K562 (cell line): ENCODE data around the gene MAN1B1. TPM values are rescaled to one million over a fixed set of nuclear protein-coding genes. Genes with fewer than 3 reads are reported as not detected.
A peak's percentile ranks its signal among the peaks of the same experiment; 100 is the strongest.

Experiments
- ATAC-seq: fragments of 200-7000 bp; cut with Tn5 transposase; 3 replicates; pipeline ENCODE4 v1.9.1; 2020; ENCODE audit warnings: moderate library complexity
- BruUV-seq: library from RNA; stranded (reverse); fragments of 400-500 nt; replicated peaks from 2 replicates; lab custom pipeline; 2021; lab: Mats Ljungman, UMichigan
- CTCF ChIA-PET: fragments of 300-600 bp; formaldehyde crosslinking; extraction: SDS; loops from one replicate; lab custom pipeline; 2021; ENCODE audit warnings: low intra/inter-chr PET ratio; lab: Yijun Ruan, JAX
- POLR2A ChIA-PET: fragments of 300-600, 350-650 bp; sonication (Branson Sonifier 250); formaldehyde crosslinking; extraction: SDS; loops from one replicate; lab custom pipeline; 2021; ENCODE audit warnings: antibody characterized with exemption, inconsistent platforms; lab: Yijun Ruan, JAX
- DNase-seq, 4 experiments: peaks; one replicate each; pipeline versions ENCODE4 v3.0.0 to v3.0.0-alpha.2; 2011 to 2018; ENCODE audit warnings: low spot score in 3 of 4, mixed read lengths in 3 of 4; ENCODE audit errors: extremely low read depth in 1 of 4
- FAIRE-seq: peaks from 2 replicates; lab custom pipeline; 2011; peaks lifted over from hg19 to GRCh38; lab: Jason Lieb, UNC
- H2AFZ ChIP-seq: 2 replicates; pipeline ENCODE4 v1.6.0; 2011; ENCODE audit warnings: low read depth, low read length, control low read depth, inconsistent platforms
- H3K27ac ChIP-seq: fragments of 200-600 bp; 3 replicates; pipeline ENCODE4 v1.8.0; 2011; ENCODE audit warnings: low read depth, mild to moderate bottlenecking, control low read depth, inconsistent platforms, low read length, moderate library complexity, mixed read lengths; ENCODE audit errors: extremely low read depth
- H3K27me3 ChIP-seq, 2 experiments: fragments of 300-600 bp in 1 of 2; 2 replicates in 1 of 2; 3 replicates in 1 of 2; pipeline versions ENCODE4 v1.6.0 to v1.8.0; 2011; ENCODE audit warnings: inconsistent platforms in 2 of 2, low read length in 2 of 2, mild to moderate bottlenecking in 1 of 2, mixed read lengths in 1 of 2, moderate library complexity in 1 of 2; ENCODE audit not compliant: control insufficient read depth in 2 of 2, insufficient read depth in 2 of 2
- H3K36me3 ChIP-seq: fragments of 300-600 bp; 3 replicates; pipeline ENCODE4 v1.8.0; 2011; ENCODE audit warnings: mild to moderate bottlenecking, low read length, inconsistent platforms; ENCODE audit not compliant: control insufficient read depth, insufficient read depth
- H3K4me1 ChIP-seq, 2 experiments: fragments of 200-600 bp in 1 of 2; replicated peaks in 1 of 2; 2 replicates in 1 of 2; 3 replicates in 1 of 2; pipeline versions ENCODE4 v1.5.1 to v1.8.0; 2011; ENCODE audit warnings: inconsistent platforms in 2 of 2, low read length in 2 of 2, mild to moderate bottlenecking in 1 of 2, mixed read lengths in 1 of 2, moderate library complexity in 1 of 2; ENCODE audit not compliant: control insufficient read depth in 2 of 2, insufficient read depth in 2 of 2
- H3K4me2 ChIP-seq: 2 replicates; pipeline ENCODE4 v1.6.1; 2011; ENCODE audit warnings: low read length, control low read depth, inconsistent platforms, mixed read lengths; ENCODE audit not compliant: insufficient read depth
- H3K4me3 ChIP-seq: fragments of 200-600 bp; sonication (generic), shearing (Covaris generic); 2 replicates; pipeline ENCODE4 v1.5.1; 2016; ENCODE audit warnings: control low read depth, inconsistent platforms
- H3K79me2 ChIP-seq: fragments of 200-600 bp; 3 replicates; pipeline ENCODE4 v1.8.0; 2011; ENCODE audit warnings: low read length, inconsistent platforms; ENCODE audit not compliant: control insufficient read depth, insufficient read depth
- H3K9ac ChIP-seq, 2 experiments: 2 replicates each; pipeline versions ENCODE4 v1.6.0 to v1.6.1; 2011; ENCODE audit warnings: low read depth in 2 of 2, low read length in 2 of 2, control low read depth in 1 of 2, inconsistent platforms in 1 of 2, mild to moderate bottlenecking in 1 of 2, mixed read lengths in 1 of 2; ENCODE audit not compliant: insufficient read depth in 1 of 2
- H3K9me1 ChIP-seq: one replicate; pipeline ENCODE4 v1.6.0; 2011; ENCODE audit warnings: inconsistent platforms, mild to moderate bottlenecking, low read length, moderate library complexity; ENCODE audit not compliant: control insufficient read depth, insufficient read depth
- H3K9me3 ChIP-seq: replicated peaks from 2 replicates; pipeline ENCODE4 v1.5.1; 2011; ENCODE audit warnings: low read depth, low read length, inconsistent platforms; ENCODE audit not compliant: control insufficient read depth, insufficient read depth
- H4K20me1 ChIP-seq: replicated peaks from 2 replicates; pipeline ENCODE4 v1.6.1; 2011; ENCODE audit warnings: low read length, inconsistent platforms, mixed read lengths; ENCODE audit not compliant: control insufficient read depth, insufficient read depth
- EHMT2 ChIP-seq: fragments of 450-650 bp; IDR thresholded peaks from 2 replicates; pipeline ENCODE4 v1.6.1; 2018; ENCODE audit warnings: antibody characterized with exemption
- MIER1 ChIP-seq: fragments of 450-650 bp; IDR thresholded peaks from 2 replicates; pipeline ENCODE4 v1.6.1; 2016; ENCODE audit warnings: antibody characterized with exemption, mild to moderate bottlenecking, low read depth
- TFAP4 ChIP-seq: sonication (generic); formaldehyde crosslinking; IDR thresholded peaks from 2 replicates; pipeline ENCODE4 v1.8.0; 2022; ENCODE audit warnings: missing genetic modification reagents, mild to moderate bottlenecking, moderate library complexity, borderline replicate concordance
- ZBTB7A ChIP-seq: IDR thresholded peaks from 2 replicates; pipeline ENCODE4 v1.6.1; 2011; ENCODE audit warnings: low read depth, mild to moderate bottlenecking, low read length, moderate library complexity, borderline replicate concordance; ENCODE audit not compliant: control insufficient read depth
- WGBS: fragments of 100-300 bp; shearing (Covaris generic); methylation state at CpG from one replicate; pipeline ENCODE4 v1.1.6; 2016; ENCODE audit warnings: low coverage, mixed read lengths; ENCODE audit not compliant: insufficient coverage; ENCODE audit errors: missing lambda C conversion rate; 5-methylcytosine and 5-hydroxymethylcytosine counted together
- in situ Hi-C: fragments of 300-500 bp; cut with MboI; formaldehyde crosslinking; loops from 4 replicates; pipeline ENCODE4 v1.15.0; 2018; ENCODE audit warnings: inconsistent platforms, mixed read lengths
- intact Hi-C: fragments of 100-400 bp; cut with micrococcal nuclease; formaldehyde crosslinking; loops from 2 replicates; pipeline ENCODE4 v1.14.2; 2022
- polyA plus RNA-seq, 8 experiments: library from polyadenylated mRNA; depleted of rRNA in 4 of 8; stranded (reverse) in 5 of 8; unstranded in 3 of 8; fragments of >200 nt; fragmentation: Nextera tagmentation in 2 of 8; fragmentation: Illumina TruSeq in 1 of 8; extraction: Ambion mirVana in 2 of 8; extraction: Trizol in 1 of 8; gene quantifications; 2 replicates each; pipeline versions ENCODE4 v1.2.1 to v1.2.3, GENCODE V29; 2011 to 2014; ENCODE audit warnings: inconsistent platforms in 1 of 8, missing spikeins in 1 of 8
- total RNA-seq, 7 experiments: library from RNA; depleted of rRNA in 6 of 7; stranded (reverse); fragments of >200 nt in 6 of 7; fragmentation: Illumina TruSeq in 2 of 7; extraction: Trizol in 2 of 7; gene quantifications; 2 replicates each; pipeline versions ENCODE4 v1.2.1 to v1.2.3, GENCODE V29; 2011 to 2021; ENCODE audit warnings: low replicate concordance in 1 of 7
- TF ChIP-seq, protein P1 (sequence below): sonication (generic); formaldehyde crosslinking; IDR thresholded peaks from 2 replicates; pipeline ENCODE4 v1.8.1; 2022; ENCODE audit warnings: missing genetic modification reagents
- TF ChIP-seq, protein P2 (sequence below), 2 experiments: fragments of 450-650 bp; formaldehyde crosslinking in 1 of 2; IDR thresholded peaks; 2 replicates each; pipeline versions ENCODE4 v1.4.0 to v1.6.1; 2014 to 2020; ENCODE audit warnings: mild to moderate bottlenecking in 2 of 2, borderline replicate concordance in 1 of 2, low read depth in 1 of 2

The MAN1B1 gene
- total and polyA plus RNA-seq, 9 of the 15 experiments (the other 6 are each of a cell fraction or from before 2014, with no cell fraction given) = 0.55 to 36.6 (median 27.3) TPM

- Histone ChIP-seq H3K9ac (no peak overlapping the region), H3K4me3 (no peak overlapping the region), H3K9me3 (no peaks in the 10 kb centered on the region), H2AFZ (no peak overlapping the region), H3K27ac (no peak overlapping the region), H3K36me3 (no peaks in the 10 kb centered on the region), H3K9me1 (no peaks in the 10 kb centered on the region), H4K20me1 (0 out of 2 replicates have a peak, but pooled peaks cover 5% of the 10 kb centered on the region), H3K4me1 (peaks cover 8 to 51% of the 10 kb centered on the region in 2 experiments; a peak in 3 of 5 replicates)
- DNase-seq (peak in 1 of 4 experiments; percentile 9), ATAC-seq (no peak), FAIRE-seq (no peak)
- intact Hi-C loops (no loop called here), in situ Hi-C loops (no loop called here)
- WGBS = 8% methylated on average over 35 of the region's 49 CpGs
- no TSS peak for BruUV-seq
- POLR2A ChIA-PET = interaction anchor here (1.0 kb wide), 1 partner anchor 9 kb away, joined by 5 read pairs; no protein-coding TSS in a partner anchor
- TF ChIP-seq TFAP4 (CRISPR knock-in tag) = peak; percentile 62; the same call in 1 of the 2 replicates
- TF ChIP-seq MIER1 = 0 out of 2 replicates have a peak, but pooled peaks have one; percentile 18
- TF ChIP-seq, protein P1, sequence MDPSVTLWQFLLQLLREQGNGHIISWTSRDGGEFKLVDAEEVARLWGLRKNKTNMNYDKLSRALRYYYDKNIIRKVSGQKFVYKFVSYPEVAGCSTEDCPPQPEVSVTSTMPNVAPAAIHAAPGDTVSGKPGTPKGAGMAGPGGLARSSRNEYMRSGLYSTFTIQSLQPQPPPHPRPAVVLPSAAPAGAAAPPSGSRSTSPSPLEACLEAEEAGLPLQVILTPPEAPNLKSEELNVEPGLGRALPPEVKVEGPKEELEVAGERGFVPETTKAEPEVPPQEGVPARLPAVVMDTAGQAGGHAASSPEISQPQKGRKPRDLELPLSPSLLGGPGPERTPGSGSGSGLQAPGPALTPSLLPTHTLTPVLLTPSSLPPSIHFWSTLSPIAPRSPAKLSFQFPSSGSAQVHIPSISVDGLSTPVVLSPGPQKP = no peak
- TF ChIP-seq, protein P2, sequence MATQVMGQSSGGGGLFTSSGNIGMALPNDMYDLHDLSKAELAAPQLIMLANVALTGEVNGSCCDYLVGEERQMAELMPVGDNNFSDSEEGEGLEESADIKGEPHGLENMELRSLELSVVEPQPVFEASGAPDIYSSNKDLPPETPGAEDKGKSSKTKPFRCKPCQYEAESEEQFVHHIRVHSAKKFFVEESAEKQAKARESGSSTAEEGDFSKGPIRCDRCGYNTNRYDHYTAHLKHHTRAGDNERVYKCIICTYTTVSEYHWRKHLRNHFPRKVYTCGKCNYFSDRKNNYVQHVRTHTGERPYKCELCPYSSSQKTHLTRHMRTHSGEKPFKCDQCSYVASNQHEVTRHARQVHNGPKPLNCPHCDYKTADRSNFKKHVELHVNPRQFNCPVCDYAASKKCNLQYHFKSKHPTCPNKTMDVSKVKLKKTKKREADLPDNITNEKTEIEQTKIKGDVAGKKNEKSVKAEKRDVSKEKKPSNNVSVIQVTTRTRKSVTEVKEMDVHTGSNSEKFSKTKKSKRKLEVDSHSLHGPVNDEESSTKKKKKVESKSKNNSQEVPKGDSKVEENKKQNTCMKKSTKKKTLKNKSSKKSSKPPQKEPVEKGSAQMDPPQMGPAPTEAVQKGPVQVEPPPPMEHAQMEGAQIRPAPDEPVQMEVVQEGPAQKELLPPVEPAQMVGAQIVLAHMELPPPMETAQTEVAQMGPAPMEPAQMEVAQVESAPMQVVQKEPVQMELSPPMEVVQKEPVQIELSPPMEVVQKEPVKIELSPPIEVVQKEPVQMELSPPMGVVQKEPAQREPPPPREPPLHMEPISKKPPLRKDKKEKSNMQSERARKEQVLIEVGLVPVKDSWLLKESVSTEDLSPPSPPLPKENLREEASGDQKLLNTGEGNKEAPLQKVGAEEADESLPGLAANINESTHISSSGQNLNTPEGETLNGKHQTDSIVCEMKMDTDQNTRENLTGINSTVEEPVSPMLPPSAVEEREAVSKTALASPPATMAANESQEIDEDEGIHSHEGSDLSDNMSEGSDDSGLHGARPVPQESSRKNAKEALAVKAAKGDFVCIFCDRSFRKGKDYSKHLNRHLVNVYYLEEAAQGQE (IDR thresholded peaks at IDR 0.05; ENCODE audit: borderline replicate concordance) = peak; percentile 87
- TF ChIP-seq, protein P2 (CRISPR knock-in tag; IDR thresholded peaks at IDR 0.05; ENCODE audit: low read depth) = 0 out of 2 replicates have a peak, but pooled peaks have one; percentile 58
- TF ChIP-seq ZBTB7A = 0 out of 2 replicates have a peak, but pooled peaks have one; percentile 14
- peak; percentile 21; the same call in 1 of the 2 replicates for TF ChIP-seq EHMT2
- TF ChIP-seq, all 486 proteins: peak for 5
- Histone ChIP-seq H3K4me2 (no peak overlapping the region), H3K79me2 (no peaks in the 10 kb centered on the region), H3K27me3 (peaks cover 14 to 30% of the 10 kb centered on the region in 2 experiments; a peak in 4 of 5 replicates)
- CTCF ChIA-PET = no interaction called here
These were observed 59.1 kb downstream of the MAN1B1 start for GRCh38 chr9:137145731-137146526.
